IMR-90 (cell line): Measurements from ENCODE around the gene ANKRD33B. TPM values are rescaled to one million over a fixed set of nuclear protein-coding genes. Genes with fewer than 3 reads are reported as not detected.

Experiments
- ATAC-seq: fragments of 200-7000 bp; cut with Tn5 transposase; 2 replicates; pipeline ENCODE4 v1.9.1; 2020; ENCODE audit warnings: low read depth, mild to moderate bottlenecking, moderate library complexity
- BruUV-seq: library from RNA; stranded (reverse); fragments of 400-500 nt; replicated peaks from 2 replicates; lab custom pipeline; 2021; lab: Mats Ljungman, UMichigan
- CTCF ChIA-PET: fragments of 300-600 bp; formaldehyde crosslinking; extraction: SDS; loops from one replicate; lab custom pipeline; 2021; ENCODE audit warnings: antibody characterized with exemption; lab: Yijun Ruan, JAX
- POLR2A ChIA-PET: fragments of 300-600 bp; sonication (Branson Sonifier 250); formaldehyde crosslinking; loops from one replicate; lab custom pipeline; 2022; ENCODE audit warnings: antibody characterized with exemption; ENCODE audit not compliant: unreplicated experiment; lab: Charles Lee
- DNase-seq: peaks from one replicate; pipeline ENCODE4 v3.0.0; 2013
- H2AFZ ChIP-seq: replicated peaks from 2 replicates; pipeline ENCODE3; 2013; ENCODE audit warnings: low read length, mild to moderate bottlenecking; ENCODE audit not compliant: poor library complexity
- H2AK5ac ChIP-seq: 2 replicates; pipeline ENCODE4 v1.6.1; 2013; ENCODE audit warnings: low read depth, low read length, inconsistent platforms
- H2AK9ac ChIP-seq: replicated peaks from 2 replicates; pipeline ENCODE3; 2013; ENCODE audit warnings: mild to moderate bottlenecking, low read depth, low read length, moderate library complexity; ENCODE audit not compliant: poor library complexity
- H2BK120ac ChIP-seq: 2 replicates; pipeline ENCODE4 v1.6.1; 2013; ENCODE audit warnings: low read depth, low read length, inconsistent platforms
- H2BK15ac ChIP-seq: 3 replicates; pipeline ENCODE4 v1.6.1; 2013; ENCODE audit warnings: low read depth, low read length, inconsistent platforms
- H2BK20ac ChIP-seq: 2 replicates; pipeline ENCODE4 v1.6.1; 2013; ENCODE audit warnings: low read depth, mild to moderate bottlenecking, inconsistent platforms, low read length, moderate library complexity
- H2BK5ac ChIP-seq: 2 replicates; pipeline ENCODE4 v1.6.1; 2013; ENCODE audit warnings: mild to moderate bottlenecking, low read depth, low read length, inconsistent platforms; ENCODE audit not compliant: poor library complexity, severe bottlenecking
- H3K14ac ChIP-seq: replicated peaks from 2 replicates; pipeline ENCODE4 v1.6.1; 2013; ENCODE audit warnings: low read depth, low read length, inconsistent platforms
- H3K18ac ChIP-seq: 2 replicates; pipeline ENCODE4 v1.6.1; 2013; ENCODE audit warnings: low read depth, low read length, control low read depth
- H3K23ac ChIP-seq: 2 replicates; pipeline ENCODE4 v1.6.1; 2013; ENCODE audit warnings: low read depth, low read length, inconsistent platforms
- H3K27ac ChIP-seq: 2 replicates; pipeline ENCODE4 v1.5.1; 2013; ENCODE audit warnings: mild to moderate bottlenecking, control low read depth, low read length; ENCODE audit not compliant: insufficient read depth
- H3K27me3 ChIP-seq: 2 replicates; pipeline ENCODE4 v1.6.1; 2013; ENCODE audit warnings: low read length; ENCODE audit not compliant: control insufficient read depth, insufficient read depth
- H3K36me3 ChIP-seq: 2 replicates; pipeline ENCODE4 v1.6.1; 2013; ENCODE audit warnings: low read length, mixed read lengths; ENCODE audit not compliant: control insufficient read depth, insufficient read depth
- H3K4ac ChIP-seq: 2 replicates; pipeline ENCODE4 v1.6.1; 2013; ENCODE audit warnings: low read depth, low read length, inconsistent platforms
- H3K4me1 ChIP-seq: 2 replicates; pipeline ENCODE4 v1.6.1; 2013; ENCODE audit warnings: low read length, mixed read lengths; ENCODE audit not compliant: control insufficient read depth, insufficient read depth
- H3K4me2 ChIP-seq: 2 replicates; pipeline ENCODE4 v1.6.1; 2013; ENCODE audit warnings: low read depth, mild to moderate bottlenecking, control low read depth, low read length, moderate library complexity
- H3K4me3 ChIP-seq: 2 replicates; pipeline ENCODE4 v1.5.1; 2013; ENCODE audit warnings: low read depth, mild to moderate bottlenecking, control low read depth, low read length, moderate library complexity; ENCODE audit not compliant: insufficient read depth
- H3K56ac ChIP-seq: 2 replicates; pipeline ENCODE4 v1.6.1; 2013; ENCODE audit warnings: low read length, inconsistent platforms; ENCODE audit not compliant: insufficient read depth; ENCODE audit errors: extremely low read depth
- H3K79me1 ChIP-seq, 2 experiments: 2 replicates each; pipeline ENCODE4 v1.6.1; 2013; ENCODE audit warnings: low read length in 2 of 2, inconsistent platforms in 1 of 2, low read depth in 1 of 2
- H3K9ac ChIP-seq: 2 replicates; pipeline ENCODE4 v1.6.1; 2013; ENCODE audit warnings: low read depth, low read length, control low read depth
- H3K9me1 ChIP-seq: 2 replicates; pipeline ENCODE4 v1.6.1; 2013; ENCODE audit warnings: low read length, inconsistent platforms; ENCODE audit not compliant: insufficient read depth
- H3K9me3 ChIP-seq: 2 replicates; pipeline ENCODE4 v1.6.1; 2013; ENCODE audit warnings: low read length; ENCODE audit not compliant: control insufficient read depth, insufficient read depth
- H4K20me1 ChIP-seq: 2 replicates; pipeline ENCODE4 v1.6.1; 2013; ENCODE audit warnings: low read length, inconsistent platforms; ENCODE audit not compliant: insufficient read depth
- H4K5ac ChIP-seq: 2 replicates; pipeline ENCODE4 v1.6.1; 2013; ENCODE audit warnings: mild to moderate bottlenecking, low read depth, low read length, control low read depth
- H4K8ac ChIP-seq, 2 experiments: 2 replicates each; pipeline ENCODE4 v1.6.1; 2013; ENCODE audit warnings: low read depth in 2 of 2, low read length in 2 of 2, control low read depth in 1 of 2, inconsistent platforms in 1 of 2
- H4K91ac ChIP-seq: 2 replicates; pipeline ENCODE4 v1.6.1; 2013; ENCODE audit warnings: low read depth, low read length, inconsistent platforms; ENCODE audit not compliant: insufficient read depth
- CTCF ChIP-seq: conservative IDR thresholded peaks from 2 replicates; pipeline ENCODE4 v1.5.1; 2012; ENCODE audit warnings: mild to moderate bottlenecking, low read depth, low read length, improper control_type of control experiment
- MAZ ChIP-seq: IDR thresholded peaks from 2 replicates; pipeline ENCODE4 v1.6.1; 2012; ENCODE audit warnings: low read depth, mild to moderate bottlenecking, low read length, improper control_type of control experiment, moderate library complexity, borderline replicate concordance
- USF2 ChIP-seq: fragments of 150-350 bp; IDR thresholded peaks from 2 replicates; pipeline ENCODE4 v1.6.1; 2017; ENCODE audit warnings: mild to moderate bottlenecking, antibody characterized with exemption, low read length, low read depth
- WGBS, 2 experiments: methylation state at CpG; one replicate each; pipeline versions ENCODE4 v1.1.5 to v1.1.7; 2013; ENCODE audit warnings: missing lambda C conversion rate in 2 of 2; ENCODE audit not compliant: insufficient read length in 1 of 2; ENCODE audit errors: extremely low coverage in 2 of 2; 5-methylcytosine and 5-hydroxymethylcytosine counted together
- dilution Hi-C: fragments of 300-500 bp; cut with HindIII; formaldehyde crosslinking; loops from one replicate; pipeline ENCODE4 v1.14.3; 2018; ENCODE audit warnings: low sequenced_read_pairs; ENCODE audit not compliant: unreplicated experiment
- in situ Hi-C: fragments of 300-500 bp; cut with MboI; formaldehyde crosslinking; loops from 3 replicates; pipeline ENCODE4 v1.14.3; 2019; ENCODE audit warnings: low sequenced_read_pairs, inconsistent platforms, mixed read lengths
- intact Hi-C: fragments of 100-400 bp; cut with micrococcal nuclease; formaldehyde crosslinking; loops from 2 replicates; pipeline ENCODE4 v1.10.0; 2022
- polyA plus RNA-seq, 3 experiments: library from polyadenylated mRNA; depleted of rRNA; stranded (reverse); fragments of >200 nt; gene quantifications; 2 replicates each; pipeline ENCODE4 v1.2.3, GENCODE V29; 2012; ENCODE audit warnings: low replicate concordance in 1 of 3
- total RNA-seq: library from RNA; depleted of rRNA; stranded (reverse); fragments of >200 nt; gene quantifications from 2 replicates; pipeline ENCODE4 v1.2.3, GENCODE V29; 2012

The ANKRD33B gene
- total and polyA plus RNA-seq, 2 of the 4 experiments (the other 2 are of a cell fraction) = 2.5 to 3.3 TPM

GRCh38 chr5:10639846-10640368 lies 76.0 kb downstream of the ANKRD33B start:
- H3K56ac ChIP-seq = no peak overlapping the region
- no peak overlapping the region for H2BK120ac ChIP-seq
- no peak overlapping the region for H3K9ac ChIP-seq
- H3K9me3 ChIP-seq = no peaks in the 10 kb centered on the region
- CTCF ChIA-PET = no interaction called here
- no peak overlapping the region for H3K4me2 ChIP-seq
- peaks cover 16 to 55% of the 10 kb centered on the region in 2 experiments; a peak in 3 of 4 replicates for H3K79me1 ChIP-seq
- H2AFZ ChIP-seq = no peak overlapping the region
- H2AK9ac ChIP-seq = no peak overlapping the region
- no peak overlapping the region for H3K14ac ChIP-seq
- no peak overlapping the region for H3K27ac ChIP-seq
- H4K8ac ChIP-seq = no peak overlapping the region
- in situ Hi-C loops = no loop called here
- POLR2A ChIA-PET = interaction anchor here (1.1 kb wide), 1 partner anchor 82 kb away, joined by 3 read pairs; no protein-coding TSS in a partner anchor
- no peak overlapping the region for H3K4ac ChIP-seq
- H2BK20ac ChIP-seq = no peak overlapping the region
- H3K4me1 ChIP-seq = peaks cover 7% of the 10 kb centered on the region
- TF ChIP-seq USF2 = no peak
- TF ChIP-seq MAZ = no peak
- no peak for TF ChIP-seq CTCF
- BruUV-seq = no TSS peak
- H3K23ac ChIP-seq = no peak overlapping the region
- no peak for ATAC-seq
- no peak overlapping the region for H2BK15ac ChIP-seq
- peaks cover 12% of the 10 kb centered on the region for H3K9me1 ChIP-seq
- DNase-seq = no peak
- H4K20me1 ChIP-seq = peaks cover 41% of the 10 kb centered on the region; the same call in 1 of the 2 replicates
- no peak overlapping the region for H3K18ac ChIP-seq
- no peak overlapping the region for H3K4me3 ChIP-seq
- no peak overlapping the region for H4K91ac ChIP-seq
- no peak overlapping the region for H4K5ac ChIP-seq
- H2AK5ac ChIP-seq = no peak overlapping the region
- dilution Hi-C loops = no loop called here
- no peaks in the 10 kb centered on the region for H3K27me3 ChIP-seq
- 95 to 97% methylated on average over 7 to 8 of the region's 48 CpGs for WGBS, 2 experiments
- H2BK5ac ChIP-seq = no peak overlapping the region
- H3K36me3 ChIP-seq = peaks cover 19% of the 10 kb centered on the region
- intact Hi-C loops = no loop called here
